Neural cell (in vitro differentiated cells): Measurements from ENCODE around the gene GJB3. TPM values are rescaled to one million over a fixed set of nuclear protein-coding genes. Genes with fewer than 3 reads are reported as not detected.

ENCODE experiments used
- H2AFZ ChIP-seq: fragments of 200-600, 300-800 bp; sonication (generic), shearing (Covaris generic); 2 replicates; pipeline ENCODE4 v1.6.0; 2014; ENCODE audit warnings: low read depth, mild to moderate bottlenecking, antibody characterized with exemption, low read length, moderate library complexity
- H3F3A ChIP-seq: fragments of 200-600 bp; shearing (Covaris generic); 2 replicates; pipeline ENCODE4 v1.6.1; 2016; ENCODE audit warnings: mild to moderate bottlenecking, moderate library complexity, mixed read lengths, antibody characterized with exemption, low read length; ENCODE audit not compliant: insufficient read depth, poor library complexity, severe bottlenecking
- H3K27ac ChIP-seq: fragments of 200-600, 300-800 bp; sonication (generic), shearing (Covaris generic); 2 replicates; pipeline ENCODE4 v1.5.1; 2014; ENCODE audit warnings: mild to moderate bottlenecking, low read length, moderate library complexity
- H3K27me3 ChIP-seq: fragments of 300-800, 200-600 bp; sonication (generic), shearing (Covaris generic); 2 replicates; pipeline ENCODE4 v1.6.0; 2014; ENCODE audit warnings: mild to moderate bottlenecking, low read depth, low read length, moderate library complexity; ENCODE audit not compliant: insufficient read depth
- H3K36me3 ChIP-seq: fragments of 300-800, 200-600 bp; sonication (generic), shearing (Covaris generic); 2 replicates; pipeline ENCODE4 v1.5.1; 2014; ENCODE audit warnings: mild to moderate bottlenecking, antibody characterized with exemption, low read length, moderate library complexity; ENCODE audit not compliant: insufficient read depth
- H3K4me2 ChIP-seq: fragments of 300-800, 200-600 bp; sonication (generic), shearing (Covaris generic); 2 replicates; pipeline ENCODE4 v1.6.0; 2014; ENCODE audit warnings: mild to moderate bottlenecking, low read length
- H3K4me3 ChIP-seq: fragments of 300-800, 200-600 bp; sonication (generic), shearing (Covaris generic); 2 replicates; pipeline ENCODE4 v1.5.1; 2014; ENCODE audit warnings: mild to moderate bottlenecking, low read length, moderate library complexity
- H3K79me2 ChIP-seq: fragments of 200-600 bp; shearing (Covaris generic); replicated peaks from 2 replicates; pipeline ENCODE4 v1.6.0; 2014; ENCODE audit warnings: mild to moderate bottlenecking, low read length, moderate library complexity; ENCODE audit not compliant: insufficient read depth
- H3K9ac ChIP-seq: fragments of 300-800, 200-600 bp; sonication (generic), shearing (Covaris generic); 2 replicates; pipeline ENCODE4 v1.6.1; 2016; ENCODE audit warnings: mild to moderate bottlenecking, low read length, mixed read lengths
- H3K9me2 ChIP-seq: fragments of 200-600 bp; shearing (Covaris generic); 2 replicates; pipeline ENCODE4 v1.6.1; 2016; ENCODE audit warnings: mild to moderate bottlenecking, low read length, mixed read lengths; ENCODE audit not compliant: insufficient read depth
- H3K9me3 ChIP-seq: fragments of 200-600, 300-800 bp; sonication (generic), shearing (Covaris generic); 2 replicates; pipeline ENCODE4 v1.6.1; 2016; ENCODE audit warnings: mild to moderate bottlenecking, mixed run types, low read length, moderate library complexity, mixed read lengths
- H4K20me1 ChIP-seq: fragments of 200-600 bp; shearing (Covaris generic); 2 replicates; pipeline ENCODE4 v1.6.1; 2016; ENCODE audit warnings: mild to moderate bottlenecking, mixed run types; ENCODE audit not compliant: insufficient read depth
- EP300 ChIP-seq: fragments of 450-650 bp; conservative IDR thresholded peaks from 2 replicates; pipeline ENCODE4 v1.6.1; 2014; ENCODE audit warnings: antibody characterized with exemption, mild to moderate bottlenecking, moderate library complexity; ENCODE audit not compliant: poor library complexity, severe bottlenecking
- EZH2 ChIP-seq: fragments of 200-600, 300-800 bp; shearing (Covaris generic), sonication (generic); IDR thresholded peaks from 2 replicates; pipeline ENCODE4 v1.6.1; 2014; ENCODE audit warnings: antibody characterized with exemption, low read length, borderline replicate concordance, mild to moderate bottlenecking; ENCODE audit not compliant: insufficient read depth, poor library complexity, severe bottlenecking
- MXI1 ChIP-seq: fragments of 450-650 bp; conservative IDR thresholded peaks from 2 replicates; pipeline ENCODE4 v1.6.1; 2014; ENCODE audit warnings: antibody characterized with exemption, mild to moderate bottlenecking; ENCODE audit not compliant: poor library complexity, severe bottlenecking
- POLR2AphosphoS5 ChIP-seq: IDR thresholded peaks from 2 replicates; pipeline ENCODE4 v1.6.1; 2012
- RAD21 ChIP-seq: fragments of 450-650 bp; conservative IDR thresholded peaks from 2 replicates; pipeline ENCODE4 v1.6.1; 2014; ENCODE audit warnings: antibody characterized with exemption, mild to moderate bottlenecking, moderate library complexity
- SMC3 ChIP-seq: fragments of 450-650 bp; conservative IDR thresholded peaks from 2 replicates; pipeline ENCODE4 v1.6.1; 2014; ENCODE audit warnings: antibody characterized with exemption, mild to moderate bottlenecking, moderate library complexity; ENCODE audit not compliant: poor library complexity
- TAF1 ChIP-seq: IDR thresholded peaks from 2 replicates; pipeline ENCODE4 v1.6.1; 2012; ENCODE audit warnings: low read depth
- polyA plus RNA-seq: library from polyadenylated mRNA; depleted of rRNA; stranded (reverse); fragments of >200 nt; gene quantifications from 2 replicates; pipeline ENCODE4 v1.2.3, GENCODE V29; 2014
- TF ChIP-seq, protein P1 (sequence below): fragments of 450-650 bp; IDR thresholded peaks from 2 replicates; pipeline ENCODE4 v1.5.1; 2014; ENCODE audit warnings: antibody characterized with exemption, mild to moderate bottlenecking, moderate library complexity; ENCODE audit not compliant: poor library complexity, severe bottlenecking
- TF ChIP-seq, protein P2 (sequence below): IDR thresholded peaks from 2 replicates; pipeline ENCODE4 v1.6.1; 2012; ENCODE audit warnings: borderline replicate concordance

Gene GJB3
- polyA plus RNA-seq, 1 donor from 2014 or later, result not detected

DNA sequence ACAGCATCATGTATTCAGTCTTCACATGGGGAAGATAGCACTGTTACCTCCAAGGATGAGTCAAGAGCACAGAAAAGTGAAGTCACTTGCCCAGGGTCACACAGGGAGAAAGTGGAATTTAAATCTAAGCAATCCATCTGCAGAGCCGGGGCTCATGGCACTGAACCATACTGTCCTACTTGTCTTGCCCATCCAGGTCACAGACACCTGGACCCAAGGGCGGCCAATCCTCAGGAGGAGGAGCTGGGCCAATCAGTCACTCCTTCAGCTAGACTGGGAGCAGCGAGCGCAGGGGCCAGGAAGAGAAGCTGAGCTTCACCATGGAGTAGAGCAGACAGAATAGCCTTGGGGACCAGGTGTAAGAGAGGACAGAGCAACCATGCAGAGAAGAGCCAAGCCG, 35.3 kb upstream of the GJB3 start:
- Histone ChIP-seq H3K27me3 (no peaks in the 10 kb centered on the region), H3K4me2 (no peak overlapping the region), H3K4me3 (no peak overlapping the region), H3K9me2 (no peaks in the 10 kb centered on the region), H3K9ac (no peak overlapping the region), H3F3A (no peaks in the 10 kb centered on the region), H2AFZ (no peak overlapping the region), H3K27ac (no peak overlapping the region), H3K36me3 (no peaks in the 10 kb centered on the region), H3K9me3 (no peaks in the 10 kb centered on the region), H3K79me2 (no peaks in the 10 kb centered on the region), H4K20me1 (no peaks in the 10 kb centered on the region)
- TF ChIP-seq MXI1, result no peak
- TF ChIP-seq, protein P1, sequence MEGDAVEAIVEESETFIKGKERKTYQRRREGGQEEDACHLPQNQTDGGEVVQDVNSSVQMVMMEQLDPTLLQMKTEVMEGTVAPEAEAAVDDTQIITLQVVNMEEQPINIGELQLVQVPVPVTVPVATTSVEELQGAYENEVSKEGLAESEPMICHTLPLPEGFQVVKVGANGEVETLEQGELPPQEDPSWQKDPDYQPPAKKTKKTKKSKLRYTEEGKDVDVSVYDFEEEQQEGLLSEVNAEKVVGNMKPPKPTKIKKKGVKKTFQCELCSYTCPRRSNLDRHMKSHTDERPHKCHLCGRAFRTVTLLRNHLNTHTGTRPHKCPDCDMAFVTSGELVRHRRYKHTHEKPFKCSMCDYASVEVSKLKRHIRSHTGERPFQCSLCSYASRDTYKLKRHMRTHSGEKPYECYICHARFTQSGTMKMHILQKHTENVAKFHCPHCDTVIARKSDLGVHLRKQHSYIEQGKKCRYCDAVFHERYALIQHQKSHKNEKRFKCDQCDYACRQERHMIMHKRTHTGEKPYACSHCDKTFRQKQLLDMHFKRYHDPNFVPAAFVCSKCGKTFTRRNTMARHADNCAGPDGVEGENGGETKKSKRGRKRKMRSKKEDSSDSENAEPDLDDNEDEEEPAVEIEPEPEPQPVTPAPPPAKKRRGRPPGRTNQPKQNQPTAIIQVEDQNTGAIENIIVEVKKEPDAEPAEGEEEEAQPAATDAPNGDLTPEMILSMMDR, result no peak
- TF ChIP-seq, protein P2, sequence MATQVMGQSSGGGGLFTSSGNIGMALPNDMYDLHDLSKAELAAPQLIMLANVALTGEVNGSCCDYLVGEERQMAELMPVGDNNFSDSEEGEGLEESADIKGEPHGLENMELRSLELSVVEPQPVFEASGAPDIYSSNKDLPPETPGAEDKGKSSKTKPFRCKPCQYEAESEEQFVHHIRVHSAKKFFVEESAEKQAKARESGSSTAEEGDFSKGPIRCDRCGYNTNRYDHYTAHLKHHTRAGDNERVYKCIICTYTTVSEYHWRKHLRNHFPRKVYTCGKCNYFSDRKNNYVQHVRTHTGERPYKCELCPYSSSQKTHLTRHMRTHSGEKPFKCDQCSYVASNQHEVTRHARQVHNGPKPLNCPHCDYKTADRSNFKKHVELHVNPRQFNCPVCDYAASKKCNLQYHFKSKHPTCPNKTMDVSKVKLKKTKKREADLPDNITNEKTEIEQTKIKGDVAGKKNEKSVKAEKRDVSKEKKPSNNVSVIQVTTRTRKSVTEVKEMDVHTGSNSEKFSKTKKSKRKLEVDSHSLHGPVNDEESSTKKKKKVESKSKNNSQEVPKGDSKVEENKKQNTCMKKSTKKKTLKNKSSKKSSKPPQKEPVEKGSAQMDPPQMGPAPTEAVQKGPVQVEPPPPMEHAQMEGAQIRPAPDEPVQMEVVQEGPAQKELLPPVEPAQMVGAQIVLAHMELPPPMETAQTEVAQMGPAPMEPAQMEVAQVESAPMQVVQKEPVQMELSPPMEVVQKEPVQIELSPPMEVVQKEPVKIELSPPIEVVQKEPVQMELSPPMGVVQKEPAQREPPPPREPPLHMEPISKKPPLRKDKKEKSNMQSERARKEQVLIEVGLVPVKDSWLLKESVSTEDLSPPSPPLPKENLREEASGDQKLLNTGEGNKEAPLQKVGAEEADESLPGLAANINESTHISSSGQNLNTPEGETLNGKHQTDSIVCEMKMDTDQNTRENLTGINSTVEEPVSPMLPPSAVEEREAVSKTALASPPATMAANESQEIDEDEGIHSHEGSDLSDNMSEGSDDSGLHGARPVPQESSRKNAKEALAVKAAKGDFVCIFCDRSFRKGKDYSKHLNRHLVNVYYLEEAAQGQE, result no peak
- no peak for TF ChIP-seq POLR2AphosphoS5
- TF ChIP-seq SMC3, result no peak
- TF ChIP-seq EP300, result no peak
- TF ChIP-seq TAF1, result no peak
- TF ChIP-seq EZH2, result no peak
- no peak for TF ChIP-seq RAD21

DNA sequence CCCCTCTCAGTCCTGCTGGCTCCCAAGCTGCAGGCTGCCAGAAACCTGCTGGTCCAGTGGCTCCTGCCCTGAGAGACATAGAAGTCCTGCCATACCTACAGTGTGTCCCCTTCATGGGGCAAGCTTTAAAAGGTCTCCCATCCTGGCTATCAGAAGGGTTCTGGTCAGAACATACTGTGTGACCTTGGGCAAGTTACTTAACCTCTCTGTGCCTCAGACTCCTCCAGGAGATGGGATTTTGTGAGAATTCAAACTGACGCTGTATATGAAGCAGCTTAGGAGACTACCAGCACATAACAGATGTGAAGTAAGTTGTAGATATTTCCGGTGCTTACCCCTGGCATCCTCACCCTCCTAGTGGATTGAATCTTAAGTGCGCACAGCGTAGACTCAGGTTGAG, 34.9 kb upstream of the GJB3 start:
- Histone ChIP-seq H3K9me2 (no peaks in the 10 kb centered on the region), H3K27me3 (no peaks in the 10 kb centered on the region)
- TF ChIP-seq EP300, result no peak

More for the DNA sequence above, 34.9 kb upstream of the GJB3 start:
- no peaks in the 10 kb centered on the region for H3F3A ChIP-seq
- H3K27ac ChIP-seq, result no peak overlapping the region
- no peaks in the 10 kb centered on the region for H3K36me3 ChIP-seq
- no peak overlapping the region for H2AFZ ChIP-seq
- H3K4me3 ChIP-seq, result no peak overlapping the region
- H3K4me2 ChIP-seq, result no peak overlapping the region
- H3K79me2 ChIP-seq, result no peaks in the 10 kb centered on the region
- no peak overlapping the region for H3K9ac ChIP-seq
- no peaks in the 10 kb centered on the region for H4K20me1 ChIP-seq
- no peaks in the 10 kb centered on the region for H3K9me3 ChIP-seq
